ENCODE measurements around the gene PFDN2. TPM values are rescaled to one million over a fixed set of nuclear protein-coding genes. Genes with fewer than 3 reads are reported as not detected.
"Not testable (repeated sequence)": the region's sequence is repeated elsewhere in the genome, so short reads cannot be mapped to it uniquely, and the experiment has no call there.

The PFDN2 gene
- total RNA-seq, 8 experiments from 2014 or later: 99.1 to 356 (median 197) TPM

DNA sequence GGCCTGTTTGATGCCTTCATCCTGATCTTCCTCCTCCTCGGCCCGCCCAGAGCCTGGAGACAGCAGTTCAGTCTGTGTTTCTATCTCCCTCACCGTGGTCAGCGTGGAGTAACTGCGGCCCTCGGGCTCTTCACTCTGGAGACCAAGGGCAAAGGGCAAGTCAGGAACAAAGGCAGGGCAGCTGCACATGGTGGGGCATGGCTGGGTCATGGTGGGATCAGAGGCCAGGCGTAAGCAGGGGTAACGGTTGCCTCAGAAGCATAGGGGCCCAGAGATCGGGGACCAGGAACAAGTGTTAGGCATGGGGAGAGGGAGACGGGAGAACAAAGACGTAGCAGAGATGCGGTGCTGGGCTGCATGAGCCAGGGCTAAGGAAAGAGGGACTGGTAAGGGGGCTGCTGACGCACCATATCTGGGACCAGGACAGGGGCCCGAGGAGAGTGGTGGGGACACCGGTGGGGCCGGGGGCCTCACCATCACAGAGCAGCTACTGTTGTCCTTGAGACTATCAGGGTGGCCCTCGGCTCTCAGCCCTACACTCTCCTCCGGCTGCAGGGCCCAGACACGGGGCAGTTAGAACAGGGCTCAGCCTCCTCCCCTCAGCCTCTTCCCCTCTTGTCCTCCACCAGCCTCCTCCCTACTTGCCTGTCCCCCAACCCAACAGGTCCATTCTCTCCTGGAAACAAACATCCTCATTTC, 44.9 kb downstream of the PFDN2 start:
- 53 to 100% (median 78%) methylated on average over 1 to 10 of the region's 19 CpGs; no CpG with 5 or more reads in 3 of the 10 experiments for WGBS, 10 experiments

DNA sequence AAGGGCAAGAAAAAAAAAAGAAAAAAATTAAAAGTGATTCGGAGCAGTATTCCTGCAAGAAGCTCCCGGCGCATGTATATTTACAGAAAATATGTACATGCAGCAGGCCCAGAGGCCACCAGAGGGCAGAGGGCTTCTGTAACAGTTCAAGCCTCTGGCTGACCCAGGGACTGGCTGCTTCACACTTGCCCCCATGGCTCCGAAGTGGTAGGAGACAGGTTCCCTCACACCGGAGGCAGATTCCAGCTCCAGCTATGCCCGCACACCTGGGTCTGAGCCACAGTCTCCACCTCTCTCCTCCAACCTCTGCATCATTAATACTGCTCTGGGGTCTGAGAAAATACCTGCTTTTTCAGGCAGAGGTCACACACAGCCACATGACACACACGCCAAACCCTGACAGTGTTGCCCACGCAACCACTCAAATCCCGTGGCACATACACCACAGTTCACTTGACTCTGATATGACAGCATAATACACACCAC, 45.9 kb downstream of the PFDN2 start:
- H3K27ac ChIP-seq: no peak overlapping the region
- H3K4me1 ChIP-seq (replicated peaks in 1 of 2): peaks cover 0 to 4% of the 10 kb centered on the region in 2 donors
- 38 to 82% (median 71%) methylated on average over 3 to 9 of the region's 9 CpGs; no CpG with 5 or more reads in 2 of the 10 experiments for WGBS, 10 experiments
- in situ Hi-C loops (cut with MboI; ENCODE audit: low pct_unique_long_range_greater_than_20kb in 2 of 9, low sequenced_read_pairs in 9 of 9, unreplicated experiment in 9 of 9): no loop called here
- no peak overlapping the region for H3K4me3 ChIP-seq
- peak in 3 of 8 experiments; percentile 1 to 51 (median 47) for ATAC-seq (replicated peaks in 6 of 8)

More for the DNA sequence above, 44.9 kb downstream of the PFDN2 start:
- ATAC-seq (replicated peaks in 6 of 8): no peak
- Histone ChIP-seq H3K4me3 (no peak overlapping the region), H3K27ac (no peak overlapping the region), H3K4me1 (replicated peaks in 1 of 2) (peaks cover 0 to 4% of the 10 kb centered on the region in 2 donors)
- in situ Hi-C loops (cut with MboI; ENCODE audit: low pct_unique_long_range_greater_than_20kb in 2 of 9, low sequenced_read_pairs in 9 of 9, unreplicated experiment in 9 of 9): no loop called here

DNA sequence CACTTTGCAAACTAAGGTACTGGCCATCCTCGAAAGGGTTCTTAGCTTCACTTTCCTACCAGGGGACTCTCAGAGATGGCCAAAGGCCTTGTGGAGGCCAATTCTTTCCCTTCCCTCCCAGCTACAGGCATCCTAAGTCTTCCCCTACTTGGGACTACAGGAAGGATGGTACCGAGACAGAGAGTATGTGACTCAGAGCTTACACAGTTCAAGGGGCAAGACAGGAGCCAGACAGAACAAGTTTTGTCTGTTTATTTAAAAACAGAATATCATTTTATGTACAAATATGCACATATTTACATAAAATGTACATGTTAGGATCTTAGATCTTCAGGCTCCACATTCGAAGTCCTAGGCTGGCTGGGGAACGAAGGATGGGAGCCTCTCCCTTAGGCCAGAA, 47.1 kb downstream of the PFDN2 start:
- Histone ChIP-seq H3K4me1 (replicated peaks in 1 of 2) (peaks cover 0 to 4% of the 10 kb centered on the region in 2 donors), H3K27ac (no peak overlapping the region), H3K4me3 (no peak overlapping the region)
- in situ Hi-C loops (cut with MboI; ENCODE audit: low pct_unique_long_range_greater_than_20kb in 2 of 9, low sequenced_read_pairs in 9 of 9, unreplicated experiment in 9 of 9): no loop called here
- WGBS, 10 experiments: 0 to 100% (median 82%) methylated on average over 1 to 4 of the region's 4 CpGs; no CpG with 5 or more reads in 1 of the 10 experiments
- ATAC-seq (replicated peaks in 6 of 8): peak in 4 of 8 experiments; percentile 15 to 77 (median 25)

DNA sequence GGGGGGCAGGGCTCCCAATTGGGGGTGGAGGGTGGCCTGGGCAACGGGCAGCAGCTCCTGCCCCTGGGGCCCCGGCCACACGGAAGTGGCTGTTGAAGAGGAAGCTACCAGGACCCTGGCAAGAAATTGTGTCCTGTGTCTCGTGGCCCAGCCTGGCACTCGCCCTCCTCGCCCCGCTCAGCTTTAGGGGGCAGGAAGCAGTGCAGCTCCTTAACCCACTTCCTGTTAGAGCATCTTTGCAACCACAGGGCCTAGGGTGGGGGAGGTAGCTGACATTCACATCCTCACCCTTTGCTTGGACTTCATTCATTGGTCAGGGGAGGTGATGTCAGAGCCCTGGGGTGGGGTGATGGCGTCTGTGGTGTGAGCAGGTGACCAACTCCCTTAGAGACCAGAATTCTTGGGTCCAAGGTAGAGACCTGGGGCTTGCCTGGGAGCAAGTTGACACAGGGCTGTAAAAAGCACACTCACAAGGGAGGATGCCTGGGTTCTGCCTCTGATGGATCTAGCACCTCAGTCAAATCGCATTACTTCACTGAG, 48.0 kb downstream of the PFDN2 start, which contains the start of gene ARHGAP30:
TSS of gene ARHGAP30 (minus strand) at position 161 of the 540 bp plus-strand sequence. CDS start 267 bp downstream, outside the sequence.
- H3K4me3 ChIP-seq: no peak within 1 kb of the TSS
- ATAC-seq (replicated peaks in 6 of 8): no peak
- H3K27ac ChIP-seq: no peak within 1 kb of the TSS
- in situ Hi-C loops (cut with MboI; ENCODE audit: low pct_unique_long_range_greater_than_20kb in 2 of 9, low sequenced_read_pairs in 9 of 9, unreplicated experiment in 9 of 9): no loop called here
- 70 to 100% (median 100%) methylated on average over 1 to 2 of the region's 9 CpGs; no CpG with 5 or more reads in 5 of the 10 experiments for WGBS, 10 experiments
- peaks cover 0 to 4% of the 10 kb centered on the region in 2 donors for H3K4me1 ChIP-seq (replicated peaks in 1 of 2)

DNA sequence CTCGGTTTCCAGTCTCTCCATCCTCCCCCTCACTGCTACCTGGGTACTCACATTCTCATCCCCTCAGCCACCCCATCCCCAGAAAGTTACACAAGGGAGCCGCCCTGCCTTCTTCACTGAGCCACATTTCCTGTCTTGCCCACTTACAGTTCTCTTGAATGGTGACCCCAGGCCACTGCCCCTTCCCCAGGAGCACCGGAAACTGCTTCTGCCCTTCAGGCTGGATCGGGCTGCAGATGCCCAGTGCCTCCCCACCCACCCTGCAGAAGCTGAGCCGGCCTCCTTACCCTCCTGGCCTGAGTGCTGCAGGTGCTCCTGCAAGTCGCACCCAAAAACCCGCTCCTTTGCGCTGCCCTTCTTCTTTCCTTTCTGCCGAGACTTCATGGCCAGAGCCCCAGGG, 48.6 kb downstream of the PFDN2 start:
- ATAC-seq (replicated peaks in 6 of 8): no peak
- 67 to 100% (median 80%) methylated on average over 1 to 2 of the region's 9 CpGs; no CpG with 5 or more reads in 4 of the 10 experiments for WGBS, 10 experiments
- Histone ChIP-seq H3K27ac (no peak overlapping the region), H3K4me3 (no peak overlapping the region), H3K4me1 (replicated peaks in 1 of 2) (peaks cover 0 to 4% of the 10 kb centered on the region in 2 donors)
- in situ Hi-C loops (cut with MboI; ENCODE audit: low pct_unique_long_range_greater_than_20kb in 2 of 9, low sequenced_read_pairs in 9 of 9, unreplicated experiment in 9 of 9): no loop called here

DNA sequence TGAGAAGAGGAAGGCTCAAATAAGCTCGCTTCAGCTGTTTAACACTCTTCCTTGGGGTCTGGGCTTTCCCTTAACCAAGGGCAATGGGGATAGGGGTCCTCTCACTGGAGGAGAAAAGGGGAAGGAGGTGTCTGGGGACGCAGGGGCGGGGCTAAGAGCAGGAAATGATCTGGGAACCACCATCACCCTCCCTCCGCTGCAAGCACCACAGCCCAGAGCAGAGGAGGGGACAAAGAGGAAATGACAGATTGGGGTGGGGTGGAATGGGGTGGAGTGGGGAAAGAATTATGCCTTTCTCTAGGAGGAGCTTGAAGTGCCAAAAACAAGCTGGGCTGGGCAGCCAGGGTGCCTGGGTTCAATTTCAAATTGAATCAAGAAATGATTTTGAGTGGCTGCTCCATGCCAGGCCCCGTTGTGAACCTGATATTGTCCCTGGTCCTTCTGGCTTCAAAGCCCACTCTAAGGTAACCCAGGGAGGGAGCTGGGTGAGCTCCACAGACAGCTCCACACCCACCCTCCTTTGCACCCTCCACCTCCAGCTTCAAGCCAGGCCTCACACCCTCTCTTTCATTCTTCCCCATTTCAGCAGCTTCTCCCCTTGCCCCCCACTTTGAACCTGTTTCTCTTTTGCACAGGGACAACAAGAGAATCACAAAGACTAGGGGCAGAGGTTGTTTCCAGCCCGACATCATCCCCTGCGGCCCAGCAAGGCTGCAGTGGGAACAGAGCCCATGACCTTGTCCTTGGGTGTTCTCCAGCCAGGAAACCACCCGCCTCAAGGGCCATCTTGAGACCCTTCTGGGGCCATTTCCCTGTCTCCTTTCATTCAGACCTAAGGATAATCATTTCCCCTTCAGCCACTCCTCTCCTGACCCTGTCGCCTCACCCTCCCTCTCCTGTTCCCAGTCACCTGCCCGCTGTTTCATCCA, 49.3 kb downstream of the PFDN2 start:
- peaks cover 0 to 4% of the 10 kb centered on the region in 2 donors for H3K4me1 ChIP-seq (replicated peaks in 1 of 2)
- ATAC-seq (replicated peaks in 6 of 8): peak in 3 of 8 experiments; percentile 40 to 70 (median 69)
- H3K27ac ChIP-seq: no peak overlapping the region
- WGBS, 10 experiments: 50 to 100% (median 81%) methylated on average over 1 to 6 of the region's 10 CpGs; no CpG with 5 or more reads in 2 of the 10 experiments
- H3K4me3 ChIP-seq: no peak overlapping the region
- in situ Hi-C loops (cut with MboI; ENCODE audit: low pct_unique_long_range_greater_than_20kb in 2 of 9, low sequenced_read_pairs in 9 of 9, unreplicated experiment in 9 of 9): no loop called here

DNA sequence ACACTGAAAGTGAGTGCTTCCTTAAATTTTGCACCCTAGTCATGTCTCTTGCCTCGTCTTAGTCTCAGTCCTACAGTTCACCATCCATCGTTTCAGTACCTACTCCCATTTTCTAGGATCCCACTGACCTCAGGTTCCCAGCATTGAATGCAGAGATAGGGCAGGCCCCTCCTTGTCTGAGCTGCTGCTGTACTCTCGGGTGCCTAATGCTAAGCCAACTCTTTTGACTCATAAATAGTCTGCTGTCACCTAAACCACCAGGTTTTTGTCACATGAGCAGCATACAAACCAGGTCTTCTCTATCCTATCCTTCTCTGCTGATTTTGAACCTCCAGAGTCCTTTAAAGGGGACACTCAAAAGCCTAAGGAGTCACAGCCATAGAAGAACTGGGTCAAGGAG, 51.1 kb downstream of the PFDN2 start:
- no peak overlapping the region for H3K4me3 ChIP-seq
- in situ Hi-C loops (cut with MboI; ENCODE audit: low pct_unique_long_range_greater_than_20kb in 2 of 9, low sequenced_read_pairs in 9 of 9, unreplicated experiment in 9 of 9): no loop called here
- H3K27ac ChIP-seq: no peak overlapping the region
- no peak for ATAC-seq (replicated peaks in 6 of 8)
- H3K4me1 ChIP-seq (replicated peaks in 1 of 2): no peaks in the 10 kb centered on the region
- 50 to 100% (median 74%) methylated on average over 1 to 3 of the region's 3 CpGs; no CpG with 5 or more reads in 3 of the 10 experiments for WGBS, 10 experiments

DNA sequence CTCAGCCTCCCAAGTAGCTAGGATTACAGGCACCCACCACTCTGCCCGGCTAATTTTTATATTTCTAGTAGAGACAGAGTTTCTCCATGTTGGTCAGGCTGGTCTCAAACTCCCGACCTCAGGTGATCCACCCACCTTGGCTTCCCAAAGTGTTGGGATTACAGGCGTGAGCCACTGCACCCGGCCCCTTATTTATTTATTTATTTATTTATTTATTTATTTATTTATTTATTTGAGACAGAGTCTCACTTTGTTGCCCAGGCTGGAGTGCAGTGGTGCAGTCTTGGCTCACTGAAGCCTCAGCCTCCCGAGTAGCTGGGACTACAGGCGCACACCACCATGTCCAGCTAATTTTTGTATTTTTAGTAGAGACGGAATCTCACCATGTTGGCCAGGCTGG, 52.2 kb downstream of the PFDN2 start:
- H3K4me3 ChIP-seq; H3K27ac ChIP-seq; H3K4me1 ChIP-seq (replicated peaks in 1 of 2); in situ Hi-C loops (cut with MboI; ENCODE audit: low pct_unique_long_range_greater_than_20kb in 2 of 9, low sequenced_read_pairs in 9 of 9, unreplicated experiment in 9 of 9); ATAC-seq (replicated peaks in 6 of 8): not testable (repeated sequence)
- WGBS, 10 experiments: 56 to 100% (median 90%) methylated on average over 2 to 7 of the region's 7 CpGs; no CpG with 5 or more reads in 1 of the 10 experiments

DNA sequence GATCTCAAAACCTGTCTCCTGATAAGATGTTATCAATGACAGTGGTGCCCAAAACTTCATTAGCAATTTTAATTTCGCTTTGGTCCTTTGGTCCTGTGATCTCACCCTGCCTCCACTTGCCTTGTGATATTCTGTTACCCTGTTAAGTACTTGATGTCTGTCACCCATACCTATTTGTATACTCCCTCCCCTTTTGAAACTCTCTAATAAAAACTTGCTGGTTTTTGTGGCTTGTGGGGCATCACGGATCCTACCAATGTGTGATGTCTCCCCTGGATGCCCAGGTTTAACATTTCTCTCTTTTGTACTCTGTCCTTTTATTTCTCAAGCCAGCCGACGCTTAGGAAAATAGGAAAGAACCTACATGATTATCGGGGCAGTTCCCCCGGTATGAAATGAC, 53.9 kb downstream of the PFDN2 start:
- in situ Hi-C loops (cut with MboI; ENCODE audit: low pct_unique_long_range_greater_than_20kb in 2 of 9, low sequenced_read_pairs in 9 of 9, unreplicated experiment in 9 of 9); ATAC-seq (replicated peaks in 6 of 8); H3K27ac ChIP-seq; H3K4me3 ChIP-seq; H3K4me1 ChIP-seq (replicated peaks in 1 of 2): not testable (repeated sequence)
- 40 to 100% (median 66%) methylated on average over 1 to 6 of the region's 6 CpGs for WGBS, 10 experiments

DNA sequence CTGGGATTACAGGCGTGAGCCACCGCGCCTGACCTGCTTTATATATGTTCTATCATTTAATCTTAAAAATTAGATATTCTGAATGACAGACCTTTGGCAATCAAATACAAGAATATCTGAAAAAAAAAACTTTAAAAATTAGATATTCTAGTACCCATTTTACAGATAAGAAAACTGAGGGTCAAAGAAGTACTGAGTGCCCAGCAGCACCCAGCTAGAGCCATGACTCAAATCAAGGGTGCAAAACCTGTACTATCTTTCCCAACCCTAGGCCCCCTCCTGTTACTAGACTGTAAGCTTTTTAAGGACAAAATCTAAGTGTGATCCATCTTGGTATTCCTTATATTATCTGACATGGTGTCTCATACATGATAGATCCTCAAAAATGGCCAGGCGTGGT, 56.4 kb downstream of the PFDN2 start:
- no peak for ATAC-seq (replicated peaks in 6 of 8)
- Histone ChIP-seq H3K27ac (no peak overlapping the region), H3K4me1 (replicated peaks in 1 of 2) (no peaks in the 10 kb centered on the region), H3K4me3 (no peak overlapping the region)
- in situ Hi-C loops (cut with MboI; ENCODE audit: low pct_unique_long_range_greater_than_20kb in 2 of 9, low sequenced_read_pairs in 9 of 9, unreplicated experiment in 9 of 9): no loop called here
- 40 to 100% (median 95%) methylated on average over 1 to 4 of the region's 4 CpGs; no CpG with 5 or more reads in 4 of the 10 experiments for WGBS, 10 experiments

DNA sequence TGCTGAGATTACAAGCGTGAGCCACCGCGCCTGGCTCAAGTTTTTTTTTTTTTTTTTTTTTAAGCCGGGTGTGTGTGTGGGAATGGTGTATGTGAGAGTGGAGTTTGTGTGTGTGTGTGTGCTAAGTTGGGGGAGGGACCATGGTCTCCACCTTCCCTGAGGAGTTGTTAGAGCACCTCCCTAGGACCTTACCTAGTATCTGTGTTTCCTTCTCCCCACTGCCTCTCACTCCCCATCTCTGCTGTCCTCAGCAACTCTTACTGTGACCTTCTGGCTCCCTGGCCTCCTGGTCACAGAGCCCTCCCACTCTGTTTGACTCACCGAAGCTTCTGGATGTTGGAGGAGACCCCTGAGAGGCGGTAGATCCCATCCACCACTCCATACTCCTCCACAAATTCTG, 58.5 kb downstream of the PFDN2 start:
- in situ Hi-C loops (cut with MboI; ENCODE audit: low pct_unique_long_range_greater_than_20kb in 2 of 9, low sequenced_read_pairs in 9 of 9, unreplicated experiment in 9 of 9): no loop called here
- no peak for ATAC-seq (replicated peaks in 6 of 8)
- Histone ChIP-seq H3K4me3 (no peak overlapping the region), H3K27ac (no peak overlapping the region), H3K4me1 (replicated peaks in 1 of 2) (no peaks in the 10 kb centered on the region)
- 40 to 100% (median 84%) methylated on average over 1 to 6 of the region's 6 CpGs; no CpG with 5 or more reads in 4 of the 10 experiments for WGBS, 10 experiments

DNA sequence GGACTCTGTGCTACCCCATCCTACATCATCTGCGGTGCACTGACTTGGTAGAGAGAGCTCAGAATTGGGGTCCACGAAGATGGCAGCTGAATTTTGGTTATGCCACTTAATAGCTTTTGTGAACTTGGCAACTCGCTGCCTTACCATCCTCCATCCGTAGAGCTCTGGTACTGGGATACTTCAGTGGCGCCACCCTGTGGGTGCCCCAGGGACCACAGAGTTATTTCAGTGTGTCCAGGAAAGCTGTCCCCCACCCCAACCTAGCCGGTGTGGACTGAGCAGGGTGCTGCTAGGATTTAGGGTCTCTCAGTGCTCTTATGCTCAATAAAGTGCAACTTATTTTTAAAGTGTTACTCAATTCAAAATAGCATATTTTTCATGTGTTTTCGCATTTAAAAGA, 63.0 kb downstream of the PFDN2 start:
- 43 to 100% (median 81%) methylated on average over 1 to 7 of the region's 7 CpGs; no CpG with 5 or more reads in 2 of the 10 experiments for WGBS, 10 experiments
- Histone ChIP-seq H3K4me1 (replicated peaks in 1 of 2) (no peaks in the 10 kb centered on the region), H3K4me3 (no peak overlapping the region), H3K27ac (no peak overlapping the region)
- in situ Hi-C loops (cut with MboI; ENCODE audit: low pct_unique_long_range_greater_than_20kb in 2 of 9, low sequenced_read_pairs in 9 of 9, unreplicated experiment in 9 of 9): no loop called here
- no peak for ATAC-seq (replicated peaks in 6 of 8)

Data from motor neuron (in vitro differentiated cells).